ENCODE data around the gene LY6G5C.

Gene LY6G5C

GRCh38 chr6:31634969-31635575, 45.8 kb downstream of the LY6G5C start:
- no peak overlapping the region for H3K4me3 ChIP-seq (ENCODE audit: low read length)
- no peak for TF ChIP-seq CTCF (conservative IDR thresholded peaks at IDR 0.05; ENCODE audit: low read depth, low read length)
- no peak for DNase-seq (ENCODE audit: low read depth)

- no peak for TF ChIP-seq CTCF (conservative IDR thresholded peaks at IDR 0.05; ENCODE audit: low read depth, low read length)
- DNase-seq (ENCODE audit: low read depth) = no peak
- H3K4me3 ChIP-seq (ENCODE audit: low read length) = no peak overlapping the region
Measured at GRCh38 chr6:31634131-31634530, 46.7 kb downstream of the LY6G5C start.

- TF ChIP-seq CTCF (conservative IDR thresholded peaks at IDR 0.05; ENCODE audit: low read depth, low read length) = no peak
- DNase-seq (ENCODE audit: low read depth) = no peak
Measured at GRCh38 chr6:31633447-31633846, 47.4 kb downstream of the LY6G5C start.

GRCh38 chr6:31632279-31632946, 48.5 kb downstream of the LY6G5C start:
- DNase-seq (ENCODE audit: low read depth) = no peak
- no peak overlapping the region for H3K4me3 ChIP-seq (ENCODE audit: low read length)
- TF ChIP-seq CTCF (conservative IDR thresholded peaks at IDR 0.05; ENCODE audit: low read depth, low read length) = no peak

More at GRCh38 chr6:31633447-31633846, 47.4 kb downstream of the LY6G5C start:
- no peak overlapping the region for H3K4me3 ChIP-seq (ENCODE audit: low read length)

- TF ChIP-seq CTCF (conservative IDR thresholded peaks at IDR 0.05; ENCODE audit: low read depth, low read length) = no peak
- DNase-seq (ENCODE audit: low read depth) = no peak
- H3K4me3 ChIP-seq (ENCODE audit: low read length) = no peak overlapping the region
Measured at GRCh38 chr6:31631681-31632278, 49.1 kb downstream of the LY6G5C start.

GRCh38 chr6:31631209-31631608, 49.7 kb downstream of the LY6G5C start:
- H3K4me3 ChIP-seq (ENCODE audit: low read length) = no peak overlapping the region
- TF ChIP-seq CTCF (conservative IDR thresholded peaks at IDR 0.05; ENCODE audit: low read depth, low read length) = no peak
- DNase-seq (ENCODE audit: low read depth) = no peak
